HEK293 (cell line): ENCODE results near the gene CIC.

Source experiments
- MEIS1 ChIP-seq: sonication (generic); formaldehyde crosslinking; IDR thresholded peaks from 2 replicates; pipeline ENCODE4 v1.8.1; 2022; ENCODE audit warnings: missing genetic modification reagents, mild to moderate bottlenecking, borderline replicate concordance
- SP2 ChIP-seq: fragments of 450-650 bp; formaldehyde crosslinking; IDR thresholded peaks from 2 replicates; pipeline ENCODE4 v1.5.1; 2016; ENCODE audit warnings: missing biosample characterization, missing genetic modification characterization
- YY1 ChIP-seq: fragments of 450-650 bp; formaldehyde crosslinking; IDR thresholded peaks from 2 replicates; pipeline ENCODE4 v1.5.1; 2018; ENCODE audit warnings: missing biosample characterization, missing genetic modification characterization
- ZBTB1 ChIP-seq: fragments of 450-650 bp; formaldehyde crosslinking; IDR thresholded peaks from 2 replicates; pipeline ENCODE4 v1.5.1; 2016; ENCODE audit warnings: missing biosample characterization, missing genetic modification characterization
- TF ChIP-seq, protein P1 (sequence below): fragments of 450-650 bp; formaldehyde crosslinking; IDR thresholded peaks from 2 replicates; pipeline ENCODE4 v1.5.1; 2016; ENCODE audit warnings: missing biosample characterization, missing genetic modification characterization
- TF ChIP-seq, protein P2 (sequence below): sonication (generic); formaldehyde crosslinking; IDR thresholded peaks from 2 replicates; pipeline ENCODE4 v1.8.1; 2022; ENCODE audit warnings: mild to moderate bottlenecking, moderate library complexity, missing genetic modification reagents
- TF ChIP-seq, protein P3 (sequence below): fragments of 450-650 bp; formaldehyde crosslinking; optimal IDR thresholded peaks from 2 replicates; pipeline ENCODE3; 2016; ENCODE audit warnings: missing biosample characterization, mild to moderate bottlenecking, missing genetic modification characterization

DNA sequence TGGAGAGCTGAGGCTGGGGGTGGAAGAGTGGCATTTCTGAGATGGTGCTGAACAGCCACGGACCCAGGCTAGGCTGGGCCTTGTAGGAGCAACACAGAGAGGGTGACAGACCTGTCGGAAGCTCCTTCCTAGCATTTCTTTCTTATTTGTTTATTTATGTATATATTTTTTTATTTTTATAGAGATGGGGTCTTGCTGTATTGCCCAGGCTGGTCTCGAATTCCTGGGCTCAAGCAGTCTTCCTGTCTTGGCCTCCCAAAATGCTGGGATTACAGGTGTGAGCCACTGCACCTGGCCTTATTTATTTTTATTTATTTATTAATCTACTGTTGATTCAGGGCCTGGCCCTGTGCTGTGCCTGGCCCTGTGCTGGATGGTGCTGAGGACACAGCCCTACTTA is 6.5 kb downstream of the CIC start:
- TF ChIP-seq, protein P1, sequence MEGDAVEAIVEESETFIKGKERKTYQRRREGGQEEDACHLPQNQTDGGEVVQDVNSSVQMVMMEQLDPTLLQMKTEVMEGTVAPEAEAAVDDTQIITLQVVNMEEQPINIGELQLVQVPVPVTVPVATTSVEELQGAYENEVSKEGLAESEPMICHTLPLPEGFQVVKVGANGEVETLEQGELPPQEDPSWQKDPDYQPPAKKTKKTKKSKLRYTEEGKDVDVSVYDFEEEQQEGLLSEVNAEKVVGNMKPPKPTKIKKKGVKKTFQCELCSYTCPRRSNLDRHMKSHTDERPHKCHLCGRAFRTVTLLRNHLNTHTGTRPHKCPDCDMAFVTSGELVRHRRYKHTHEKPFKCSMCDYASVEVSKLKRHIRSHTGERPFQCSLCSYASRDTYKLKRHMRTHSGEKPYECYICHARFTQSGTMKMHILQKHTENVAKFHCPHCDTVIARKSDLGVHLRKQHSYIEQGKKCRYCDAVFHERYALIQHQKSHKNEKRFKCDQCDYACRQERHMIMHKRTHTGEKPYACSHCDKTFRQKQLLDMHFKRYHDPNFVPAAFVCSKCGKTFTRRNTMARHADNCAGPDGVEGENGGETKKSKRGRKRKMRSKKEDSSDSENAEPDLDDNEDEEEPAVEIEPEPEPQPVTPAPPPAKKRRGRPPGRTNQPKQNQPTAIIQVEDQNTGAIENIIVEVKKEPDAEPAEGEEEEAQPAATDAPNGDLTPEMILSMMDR (tag by site-specific recombination) = no peak
- TF ChIP-seq SP2 (no peak), MEIS1 (CRISPR knock-in tag) (no peak), YY1 (no peak), ZBTB1 (tag by site-specific recombination) (no peak)
- TF ChIP-seq, protein P2, sequence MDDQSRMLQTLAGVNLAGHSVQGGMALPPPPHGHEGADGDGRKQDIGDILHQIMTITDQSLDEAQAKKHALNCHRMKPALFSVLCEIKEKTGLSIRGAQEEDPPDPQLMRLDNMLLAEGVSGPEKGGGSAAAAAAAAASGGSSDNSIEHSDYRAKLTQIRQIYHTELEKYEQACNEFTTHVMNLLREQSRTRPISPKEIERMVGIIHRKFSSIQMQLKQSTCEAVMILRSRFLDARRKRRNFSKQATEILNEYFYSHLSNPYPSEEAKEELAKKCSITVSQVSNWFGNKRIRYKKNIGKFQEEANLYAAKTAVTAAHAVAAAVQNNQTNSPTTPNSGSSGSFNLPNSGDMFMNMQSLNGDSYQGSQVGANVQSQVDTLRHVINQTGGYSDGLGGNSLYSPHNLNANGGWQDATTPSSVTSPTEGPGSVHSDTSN (CRISPR knock-in tag) = no peak
- TF ChIP-seq, protein P3, sequence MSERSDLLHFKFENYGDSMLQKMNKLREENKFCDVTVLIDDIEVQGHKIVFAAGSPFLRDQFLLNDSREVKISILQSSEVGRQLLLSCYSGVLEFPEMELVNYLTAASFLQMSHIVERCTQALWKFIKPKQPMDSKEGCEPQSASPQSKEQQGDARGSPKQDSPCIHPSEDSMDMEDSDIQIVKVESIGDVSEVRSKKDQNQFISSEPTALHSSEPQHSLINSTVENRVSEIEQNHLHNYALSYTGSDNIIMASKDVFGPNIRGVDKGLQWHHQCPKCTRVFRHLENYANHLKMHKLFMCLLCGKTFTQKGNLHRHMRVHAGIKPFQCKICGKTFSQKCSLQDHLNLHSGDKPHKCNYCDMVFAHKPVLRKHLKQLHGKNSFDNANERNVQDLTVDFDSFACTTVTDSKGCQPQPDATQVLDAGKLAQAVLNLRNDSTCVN (tag by site-specific recombination) = no peak
